SU-DHL-6 (cell line): ENCODE results near the gene BARHL2.

Experiments used
- EZH2phosphoT487 ChIP-seq: fragments of 200-600 bp; sonication (generic), shearing (Covaris generic); conservative IDR thresholded peaks from 2 replicates; pipeline ENCODE4 v1.6.1; 2018; ENCODE audit warnings: mild to moderate bottlenecking, antibody characterized with exemption, low read length, moderate library complexity, mixed read lengths
- TF ChIP-seq, protein P1 (sequence below): fragments of 200-600 bp; sonication (generic); IDR thresholded peaks from one replicate; pipeline ENCODE4 v1.5.1; 2017; ENCODE audit warnings: antibody characterized with exemption, mild to moderate bottlenecking, low read length, moderate library complexity; ENCODE audit not compliant: insufficient read depth, poor library complexity, severe bottlenecking

DNA sequence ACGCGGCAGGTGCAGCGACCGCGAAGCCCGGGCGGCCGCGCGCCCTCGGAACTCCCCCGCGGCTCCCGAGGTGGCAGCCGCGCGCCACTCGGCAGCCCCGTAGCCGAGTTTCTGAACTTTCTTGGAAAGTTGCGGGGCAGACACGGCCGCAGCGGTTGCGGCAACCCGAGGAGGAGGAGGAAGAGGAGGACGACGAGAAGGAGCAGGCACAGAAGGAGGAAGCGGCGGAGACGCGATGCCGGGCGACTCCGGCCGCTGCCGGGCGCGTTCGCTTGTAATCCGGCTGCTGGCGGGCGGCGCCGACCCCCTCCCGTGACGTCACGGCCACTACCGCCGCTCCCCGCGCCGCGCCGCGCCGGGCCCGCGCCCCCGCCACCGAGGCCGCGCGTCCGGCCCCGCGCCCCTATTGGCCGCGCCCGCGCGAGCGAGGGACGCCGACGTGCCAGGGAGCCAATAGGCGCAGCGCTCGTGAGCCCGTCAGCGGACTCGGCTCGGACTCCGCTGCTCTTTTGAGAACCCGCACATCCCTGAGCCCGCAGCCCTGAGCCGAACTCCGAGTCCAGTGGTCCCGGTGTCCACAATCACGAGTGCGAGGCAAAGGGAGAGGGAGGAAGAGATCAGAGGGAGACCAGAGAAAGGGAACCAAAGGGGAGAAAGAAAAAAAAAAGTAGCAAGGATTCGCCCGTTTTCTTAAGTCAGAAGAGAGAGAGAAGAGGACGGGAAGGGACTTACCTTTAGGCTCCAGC is 736 bp upstream of the BARHL2 start:
- TF ChIP-seq, protein P1, sequence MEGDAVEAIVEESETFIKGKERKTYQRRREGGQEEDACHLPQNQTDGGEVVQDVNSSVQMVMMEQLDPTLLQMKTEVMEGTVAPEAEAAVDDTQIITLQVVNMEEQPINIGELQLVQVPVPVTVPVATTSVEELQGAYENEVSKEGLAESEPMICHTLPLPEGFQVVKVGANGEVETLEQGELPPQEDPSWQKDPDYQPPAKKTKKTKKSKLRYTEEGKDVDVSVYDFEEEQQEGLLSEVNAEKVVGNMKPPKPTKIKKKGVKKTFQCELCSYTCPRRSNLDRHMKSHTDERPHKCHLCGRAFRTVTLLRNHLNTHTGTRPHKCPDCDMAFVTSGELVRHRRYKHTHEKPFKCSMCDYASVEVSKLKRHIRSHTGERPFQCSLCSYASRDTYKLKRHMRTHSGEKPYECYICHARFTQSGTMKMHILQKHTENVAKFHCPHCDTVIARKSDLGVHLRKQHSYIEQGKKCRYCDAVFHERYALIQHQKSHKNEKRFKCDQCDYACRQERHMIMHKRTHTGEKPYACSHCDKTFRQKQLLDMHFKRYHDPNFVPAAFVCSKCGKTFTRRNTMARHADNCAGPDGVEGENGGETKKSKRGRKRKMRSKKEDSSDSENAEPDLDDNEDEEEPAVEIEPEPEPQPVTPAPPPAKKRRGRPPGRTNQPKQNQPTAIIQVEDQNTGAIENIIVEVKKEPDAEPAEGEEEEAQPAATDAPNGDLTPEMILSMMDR: no peak
- no peak for TF ChIP-seq EZH2phosphoT487
